NCI-H82 (cell line): ENCODE measurements around the gene SLC18A2.
"Not testable (repeated sequence)": the region's sequence is repeated elsewhere in the genome, so short reads cannot be mapped to it uniquely, and the experiment has no call there.

Experiments used
- DNase-seq: peaks from one replicate; lab custom pipeline; 2025; lab: John Stamatoyannopoulos, UW

SLC18A2 gene

GRCh38 chr10:117262903-117263293, 22.0 kb downstream of the SLC18A2 start:
- no peak for DNase-seq

DNA sequence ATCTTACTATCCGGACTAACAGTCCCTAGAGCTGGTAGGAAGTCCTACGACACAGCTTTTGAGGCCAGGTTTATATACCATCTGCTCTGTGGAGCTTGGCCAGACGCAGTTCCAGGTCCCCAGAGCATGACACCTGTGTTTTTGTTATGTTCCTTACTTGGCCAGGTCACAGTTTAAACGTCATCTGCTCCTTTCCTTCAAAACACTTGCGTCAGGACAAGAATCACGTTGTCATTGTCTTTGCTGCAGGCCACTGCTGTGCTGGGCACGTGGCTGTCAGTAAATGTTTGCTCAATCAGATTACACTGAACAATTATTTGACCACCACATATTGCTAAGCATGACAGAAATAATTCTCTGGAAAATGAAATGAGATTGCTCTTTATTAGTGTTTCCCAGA, 23.9 kb downstream of the SLC18A2 start:
- DNase-seq = no peak

GRCh38 chr10:117266400-117266799, 25.5 kb downstream of the SLC18A2 start:
- no peak for DNase-seq

DNA sequence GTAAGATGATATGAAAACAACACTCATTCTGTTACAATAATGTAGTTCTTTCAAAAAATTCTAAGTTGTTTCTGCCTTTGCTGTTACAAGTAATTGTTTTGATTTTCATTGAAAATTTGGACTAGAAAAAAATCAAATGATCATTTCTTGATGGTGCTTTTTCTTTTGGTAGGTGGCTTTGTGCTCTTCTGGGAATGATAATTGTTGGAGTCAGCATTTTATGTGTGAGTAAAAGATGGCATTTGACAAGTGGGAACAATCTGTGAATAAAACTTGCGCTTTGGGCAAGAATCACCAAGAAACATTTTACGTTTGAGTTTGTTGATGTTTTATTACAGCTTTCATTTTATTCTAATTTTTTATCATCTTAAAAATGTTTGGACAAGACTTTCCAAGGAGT, 25.9 kb downstream of the SLC18A2 start:
- no peak for DNase-seq

DNA sequence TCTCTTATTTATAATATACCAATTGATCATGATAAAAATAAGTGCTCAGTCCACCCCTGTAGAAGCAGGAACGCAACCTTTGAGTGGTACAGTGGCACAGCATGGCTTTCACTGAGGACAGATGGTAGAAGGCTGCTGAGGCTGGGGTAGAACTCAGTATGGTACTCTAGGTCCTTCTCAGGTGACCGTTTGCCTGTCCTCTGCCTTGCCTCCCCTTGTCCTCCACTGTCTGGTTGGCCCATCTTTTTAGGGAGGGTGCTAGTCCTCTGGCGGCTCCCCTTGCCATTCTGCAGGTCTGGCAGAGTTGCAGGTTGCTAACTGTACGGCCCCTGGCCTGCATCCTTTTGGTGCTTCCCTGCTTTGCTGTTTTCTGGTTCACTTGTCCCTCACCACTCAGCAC, 27.3 kb downstream of the SLC18A2 start:
- no peak for DNase-seq

GRCh38 chr10:117268907-117269306, 28.0 kb downstream of the SLC18A2 start:
- no peak for DNase-seq

GRCh38 chr10:117271427-117271826, 30.5 kb downstream of the SLC18A2 start:
- no peak for DNase-seq

- DNase-seq = no peak
Measured at GRCh38 chr10:117272195-117273076, 31.5 kb downstream of the SLC18A2 start.

DNA sequence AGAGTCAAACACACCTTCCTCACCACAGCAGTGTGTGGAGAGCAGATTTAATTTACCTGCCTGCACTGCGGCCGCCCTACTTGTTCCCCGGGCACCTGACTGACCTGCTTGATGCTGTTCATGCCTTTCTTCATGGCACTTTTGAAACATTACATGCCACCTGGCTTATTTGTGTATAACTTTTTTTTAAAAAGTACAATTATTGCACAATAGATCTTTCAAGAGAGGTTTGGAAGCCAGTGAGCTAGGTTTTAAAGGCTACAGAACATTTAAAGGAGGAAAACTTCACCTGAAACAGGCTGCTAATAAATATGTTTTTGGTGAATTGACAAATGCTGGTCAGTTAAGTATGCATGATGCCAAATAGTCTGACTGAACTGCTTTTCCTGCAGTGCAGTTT, 33.1 kb downstream of the SLC18A2 start:
- DNase-seq = no peak

- DNase-seq = no peak
Measured at GRCh38 chr10:117274509-117274908, 33.6 kb downstream of the SLC18A2 start.

- DNase-seq = no peak
Measured at GRCh38 chr10:117275121-117275520, 34.2 kb downstream of the SLC18A2 start.

DNA sequence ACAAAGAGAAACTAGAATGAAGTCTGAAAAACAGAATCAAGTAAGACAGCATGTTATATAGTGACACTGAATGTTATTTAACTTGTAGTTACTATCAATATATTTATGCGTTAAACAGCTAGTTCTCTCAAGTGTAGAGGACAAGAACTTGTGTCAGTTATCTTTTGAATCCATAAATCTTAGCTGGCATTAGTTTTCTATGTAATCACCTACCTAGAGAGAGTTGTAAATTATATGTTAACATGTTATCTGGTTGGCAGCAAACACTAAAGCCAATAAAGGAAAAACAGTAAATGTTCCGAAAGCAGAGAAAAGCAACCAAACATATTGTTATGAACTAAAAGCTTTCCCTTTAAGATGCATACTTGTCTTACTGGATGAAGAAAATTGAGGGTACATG, 36.8 kb downstream of the SLC18A2 start:
- no peak for DNase-seq

DNA sequence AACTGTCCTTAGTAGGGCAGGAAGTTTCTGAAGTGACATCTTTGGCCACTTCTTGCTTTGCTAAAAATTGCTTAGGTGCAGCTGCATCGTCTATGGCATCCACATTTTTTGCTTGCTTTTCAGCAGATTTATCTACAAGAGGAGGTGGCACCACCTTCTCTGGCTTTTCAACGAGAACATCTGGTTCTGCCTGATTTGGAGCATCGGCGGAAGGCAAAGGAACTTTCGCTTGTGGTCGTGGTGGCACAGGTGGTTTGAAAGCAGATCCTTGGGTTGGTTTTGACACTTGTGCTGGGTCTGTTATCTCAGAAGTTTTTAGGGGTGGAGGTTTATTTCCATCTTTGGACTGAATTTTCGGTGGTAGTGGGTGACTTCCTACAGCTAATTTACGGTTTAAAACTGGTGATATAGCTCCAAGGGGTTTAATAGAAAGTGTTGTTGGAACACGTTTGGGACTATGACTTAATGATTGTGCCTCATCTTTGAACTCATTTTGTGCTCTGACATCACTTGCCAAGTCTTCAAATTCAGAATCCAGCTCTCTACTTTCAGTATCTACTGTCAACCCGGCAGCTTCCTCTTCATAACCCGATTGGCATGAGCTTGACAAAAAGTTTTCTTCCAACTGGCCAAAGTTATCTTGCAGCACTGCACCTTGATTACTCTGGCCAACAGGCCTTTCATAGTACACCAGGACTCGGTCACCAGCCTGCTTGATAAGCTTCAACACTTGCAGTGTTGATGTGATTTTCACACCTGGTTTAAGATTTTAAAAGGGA, 44.0 kb downstream of the SLC18A2 start:
- no peak for DNase-seq

DNA sequence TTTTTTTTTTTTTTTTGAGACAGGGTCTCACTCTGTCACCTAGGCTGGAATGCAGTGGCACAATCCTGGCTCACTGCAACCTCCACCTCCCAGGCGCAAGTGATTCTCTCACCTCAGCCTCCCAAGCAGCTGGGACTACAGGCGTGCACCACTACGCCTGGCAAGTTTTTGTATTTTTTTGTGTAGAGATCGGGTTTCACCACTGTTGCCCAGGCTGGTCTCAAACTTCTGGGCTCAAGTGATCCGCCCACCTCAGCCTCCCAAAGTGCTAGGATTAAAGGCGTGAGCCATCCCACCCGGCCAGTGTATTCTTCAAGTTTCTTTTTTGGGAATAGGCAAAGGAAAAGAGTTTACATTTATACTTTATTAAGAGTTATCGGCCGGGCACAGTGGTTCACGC, 50.0 kb downstream of the SLC18A2 start:
- DNase-seq = not testable (repeated sequence)

DNA sequence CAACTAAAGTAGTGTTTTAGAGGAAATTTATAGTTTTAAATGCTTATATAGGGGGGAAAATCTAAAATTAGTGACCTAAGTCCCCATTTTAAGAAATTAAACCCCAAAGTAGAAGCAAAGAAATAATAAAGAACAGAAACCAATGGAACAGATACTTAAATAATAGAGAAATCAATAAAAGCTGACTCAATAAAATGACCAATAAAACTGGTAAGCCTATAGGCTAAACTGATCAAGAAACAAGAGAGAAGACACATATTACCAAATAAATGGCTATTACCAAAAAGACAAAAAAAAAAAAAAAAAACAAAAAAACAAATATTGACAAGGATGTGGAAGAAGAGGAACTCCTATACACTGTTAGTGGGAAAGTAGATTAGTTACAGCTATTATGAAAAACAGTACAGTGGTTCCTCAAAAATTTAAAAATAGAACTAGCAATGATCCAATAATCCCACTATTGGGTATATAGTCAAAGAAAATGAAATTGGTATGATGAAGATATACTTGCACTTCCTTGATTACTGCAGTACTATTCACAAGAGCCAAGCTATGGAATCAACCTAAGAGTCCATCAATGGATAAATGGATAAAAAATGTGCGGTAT, 53.2 kb downstream of the SLC18A2 start:
- DNase-seq = no peak

GRCh38 chr10:117294735-117295134, 53.8 kb downstream of the SLC18A2 start:
- no peak for DNase-seq

GRCh38 chr10:117298219-117298618, 57.3 kb downstream of the SLC18A2 start:
- no peak for DNase-seq

DNA sequence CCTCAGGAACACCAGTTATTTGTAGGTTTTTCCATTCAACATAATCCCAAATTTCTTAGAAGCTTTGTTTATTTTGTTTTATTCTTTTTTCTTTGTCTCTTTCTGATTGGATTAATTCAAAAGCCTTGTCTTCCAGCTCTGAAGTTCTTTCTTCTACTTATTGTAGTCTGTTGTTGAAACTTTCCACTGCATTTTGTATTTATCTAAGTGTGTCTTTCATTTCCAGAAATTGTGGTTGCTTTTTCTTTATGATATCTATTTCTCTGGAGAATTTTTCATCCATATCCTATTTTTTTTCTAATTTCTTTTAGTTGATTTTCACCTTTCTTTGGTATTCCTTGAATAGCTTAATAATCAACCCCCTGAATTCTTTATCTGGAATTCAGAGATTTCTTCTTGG, 58.5 kb downstream of the SLC18A2 start:
- no peak for DNase-seq

DNA sequence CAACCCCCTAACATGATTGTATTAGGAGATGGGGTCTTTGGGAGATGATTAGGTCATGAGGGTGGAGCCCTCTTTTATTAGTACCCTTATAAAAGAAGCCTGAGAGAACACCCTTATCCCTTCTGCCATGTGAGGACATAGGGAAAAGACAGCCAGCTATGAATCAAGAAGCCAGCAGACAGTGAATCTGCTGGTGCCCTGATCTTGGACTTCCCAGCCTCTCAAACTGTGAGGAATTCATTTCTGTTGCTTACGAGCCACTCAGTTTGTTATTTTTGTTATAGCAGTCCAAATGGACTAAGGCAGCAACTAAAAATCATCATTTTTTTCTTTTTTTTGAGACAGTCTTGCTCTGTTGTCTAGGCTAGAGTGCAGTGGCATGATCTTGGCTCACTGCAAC, 59.8 kb downstream of the SLC18A2 start:
- no peak for DNase-seq

DNA sequence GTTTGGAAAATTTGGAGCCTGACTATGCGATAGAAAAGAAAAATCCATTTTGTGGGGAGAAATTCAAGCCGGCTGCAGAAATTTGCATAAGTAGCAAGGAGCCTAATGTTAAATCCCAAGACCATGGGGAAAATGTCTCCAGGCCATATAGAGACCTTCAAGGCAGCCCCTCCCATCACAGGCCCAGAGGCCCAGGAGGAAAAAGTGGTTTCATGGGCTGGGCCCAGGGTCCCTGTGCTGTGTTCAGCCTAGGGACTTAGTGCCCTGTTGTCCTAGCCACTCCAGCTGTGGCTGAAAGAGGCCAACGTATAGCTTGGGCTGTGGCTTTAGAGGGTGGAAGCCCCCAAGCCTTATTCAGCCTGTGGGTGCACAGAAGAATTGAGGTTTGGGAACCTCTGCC, 62.5 kb downstream of the SLC18A2 start:
- not testable (repeated sequence) for DNase-seq

DNA sequence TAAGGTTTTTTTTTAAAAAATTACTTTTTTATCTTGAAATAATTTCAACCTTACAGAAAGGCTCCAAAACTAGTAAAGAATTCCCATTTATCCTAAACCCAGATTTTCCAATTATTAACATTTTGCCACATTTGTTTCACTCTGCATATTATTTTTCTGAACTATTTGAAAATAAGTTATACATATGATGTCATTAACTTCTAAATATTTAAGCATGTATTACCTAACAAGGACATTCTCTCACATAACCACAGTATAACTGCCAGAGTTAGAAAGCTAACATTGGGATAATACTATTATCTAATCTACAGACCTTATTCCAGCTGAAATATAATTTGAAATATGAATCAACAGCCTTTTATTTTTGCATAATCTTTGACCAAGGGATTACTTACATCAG, 65.8 kb downstream of the SLC18A2 start:
- DNase-seq = no peak

- DNase-seq = no peak
Measured at GRCh38 chr10:117311261-117311660, 70.3 kb downstream of the SLC18A2 start.

DNA sequence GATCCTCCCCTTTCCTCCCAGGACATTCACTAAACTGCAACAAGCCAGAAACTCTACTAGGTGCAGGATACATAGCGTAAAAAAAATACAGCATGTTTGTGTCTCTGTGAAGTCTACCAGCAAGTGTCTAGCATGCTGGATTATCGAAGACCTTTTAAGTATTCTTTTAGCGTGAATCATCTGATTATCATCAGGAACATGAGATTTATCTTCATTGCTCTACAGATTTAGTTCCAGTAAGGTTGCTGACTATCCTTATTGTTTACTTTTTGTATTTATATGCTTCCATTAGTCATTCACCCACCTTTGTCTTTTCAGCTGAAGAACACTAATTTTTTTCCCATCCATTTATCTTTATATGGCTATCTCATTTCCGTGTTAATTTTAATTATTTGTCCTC, 71.5 kb downstream of the SLC18A2 start:
- no peak for DNase-seq
